Measurements from ENCODE around the gene LRRC36. TPM values are rescaled to one million over a fixed set of nuclear protein-coding genes. Genes with fewer than 3 reads are reported as not detected.

The LRRC36 gene
- total and polyA plus RNA-seq, 10 of the 15 experiments (the other 5 are each of a cell fraction or from before 2014, with no cell fraction given) = 0.45 to 2.0 (median 0.75) TPM; not detected in 1

DNA sequence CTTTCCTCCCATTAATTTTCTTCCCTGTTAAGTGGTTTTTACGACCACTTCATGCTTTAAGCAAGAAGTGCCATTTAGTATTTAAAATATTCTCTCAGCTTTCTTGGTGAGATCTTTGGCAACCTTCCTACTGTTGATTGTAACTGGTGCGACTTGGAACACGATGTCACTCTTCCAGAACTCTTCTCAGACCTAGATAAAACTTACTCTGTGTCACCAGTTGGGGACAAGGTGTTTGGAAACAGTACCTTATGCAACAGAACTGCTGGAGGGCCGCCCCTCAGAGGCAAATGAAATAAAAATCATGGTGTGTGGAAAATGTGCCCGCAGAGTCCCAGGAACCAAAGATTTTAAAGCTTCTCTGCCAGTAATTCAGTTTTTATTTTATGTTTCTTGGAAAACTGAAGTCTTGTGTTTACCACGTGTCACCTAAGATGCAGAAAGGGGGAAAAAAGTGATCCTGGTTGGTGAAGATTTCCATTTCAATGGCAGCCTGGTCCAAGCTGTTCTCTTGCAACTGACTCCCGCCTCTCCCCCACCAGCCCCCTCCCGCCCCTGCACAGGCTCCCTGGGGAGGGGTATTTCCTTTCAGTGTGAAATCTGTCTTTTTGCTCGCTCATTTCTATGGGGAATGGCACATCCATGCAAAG lies 97.1 kb downstream of the LRRC36 start:
- Histone ChIP-seq H3K4me1 (ENCODE audit: control insufficient read depth, insufficient read depth, low read length) (no peaks in the 10 kb centered on the region), H3K27ac (ENCODE audit: control insufficient read depth, insufficient read depth) (no peak overlapping the region), H3K4me3 (no peak overlapping the region), H3K9ac (ENCODE audit: control insufficient read depth, insufficient read depth, low read length) (no peak overlapping the region), H3K4me2 (ENCODE audit: control insufficient read depth, insufficient read depth) (no peak overlapping the region), H4K20me1 (ENCODE audit: control insufficient read depth, insufficient read depth) (0 out of 2 replicates have a peak, but pooled peaks cover 2% of the 10 kb centered on the region), H3K9me3 (replicated peaks; ENCODE audit: control insufficient read depth, insufficient read depth, low read length) (no peaks in the 10 kb centered on the region), H2AFZ (ENCODE audit: control insufficient read depth, low read depth, low read length) (no peak overlapping the region), H3K36me3 (ENCODE audit: control insufficient read depth in 2 of 2, insufficient read depth in 2 of 2, low read length in 1 of 2) (no peaks in the 10 kb centered on the region), H3K27me3 (replicated peaks in 1 of 2; ENCODE audit: control insufficient read depth in 2 of 2, insufficient read depth in 2 of 2, low read length in 1 of 2) (peaks cover 2 to 4% of the 10 kb centered on the region in 2 experiments; a peak in 3 of 4 replicates), H3K79me2 (ENCODE audit: control insufficient read depth, insufficient read depth, low read length) (no peaks in the 10 kb centered on the region)
- DNase-seq (ENCODE audit: low read depth, low spot score) (no peak), ATAC-seq (no peak), FAIRE-seq (no peak)
- no TSS peak for BruUV-seq (replicated peaks)
- intact Hi-C loops (cut with micrococcal nuclease; ENCODE audit: unreplicated experiment) = no loop called here
- ChIA-PET SMC1A (ENCODE audit: uncharacterized antibody, unreplicated experiment) (interaction anchor here (1.2 kb wide), 1 partner anchor 24 kb away, joined by 3 read pairs; no protein-coding TSS in a partner anchor), CTCF (interaction anchor here (1.7 to 5.6 kb wide), 2 partner anchors 22 to 44 kb away, joined by 4 to 84 read pairs; no protein-coding TSS in a partner anchor), RAD21 (ENCODE audit: unreplicated experiment) (interaction anchor here (1.2 to 1.4 kb wide), 2 partner anchors 24 to 27 kb away, joined by 3 read pairs; no protein-coding TSS in a partner anchor), POLR2A (no interaction called here)
- in situ Hi-C loops (cut with MboI) = loop anchor here (25.0 kb wide), 1 partner anchor 436 kb away; the partner anchor contains the start of gene CES4A
- 19% methylated on average over 8 of the region's 9 CpGs for whole genome bisulfite sequencing (ENCODE audit: insufficient coverage, insufficient replicate concordance, low lambda C conversion rate, missing lambda C conversion rate)
- TF ChIP-seq IKZF1 (conservative IDR thresholded peaks at IDR 0.05) = no peak
- TF ChIP-seq NR2F1 (conservative IDR thresholded peaks at IDR 0.05) = no peak
- TF ChIP-seq, protein P1, sequence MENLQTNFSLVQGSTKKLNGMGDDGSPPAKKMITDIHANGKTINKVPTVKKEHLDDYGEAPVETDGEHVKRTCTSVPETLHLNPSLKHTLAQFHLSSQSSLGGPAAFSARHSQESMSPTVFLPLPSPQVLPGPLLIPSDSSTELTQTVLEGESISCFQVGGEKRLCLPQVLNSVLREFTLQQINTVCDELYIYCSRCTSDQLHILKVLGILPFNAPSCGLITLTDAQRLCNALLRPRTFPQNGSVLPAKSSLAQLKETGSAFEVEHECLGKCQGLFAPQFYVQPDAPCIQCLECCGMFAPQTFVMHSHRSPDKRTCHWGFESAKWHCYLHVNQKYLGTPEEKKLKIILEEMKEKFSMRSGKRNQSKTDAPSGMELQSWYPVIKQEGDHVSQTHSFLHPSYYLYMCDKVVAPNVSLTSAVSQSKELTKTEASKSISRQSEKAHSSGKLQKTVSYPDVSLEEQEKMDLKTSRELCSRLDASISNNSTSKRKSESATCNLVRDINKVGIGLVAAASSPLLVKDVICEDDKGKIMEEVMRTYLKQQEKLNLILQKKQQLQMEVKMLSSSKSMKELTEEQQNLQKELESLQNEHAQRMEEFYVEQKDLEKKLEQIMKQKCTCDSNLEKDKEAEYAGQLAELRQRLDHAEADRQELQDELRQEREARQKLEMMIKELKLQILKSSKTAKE (IDR thresholded peaks at IDR 0.05; ENCODE audit: low read depth, poor library complexity, severe bottlenecking) = no peak
- no peak for TF ChIP-seq KAT2A (conservative IDR thresholded peaks at IDR 0.05; ENCODE audit: control insufficient read depth, low read depth, low read length)
- no peak for TF ChIP-seq CREM (IDR thresholded peaks at IDR 0.05; ENCODE audit: low read depth)
- no peak for TF ChIP-seq TCF3 (IDR thresholded peaks at IDR 0.05; ENCODE audit: borderline replicate concordance, insufficient read depth, low read depth, low read length)
- no peak for TF ChIP-seq RAD51 (IDR thresholded peaks at IDR 0.05)
- TF ChIP-seq EZH2 (IDR thresholded peaks at IDR 0.05; ENCODE audit: borderline replicate concordance, control insufficient read depth, low read depth, low read length) = no peak
- no peak for TF ChIP-seq SMAD5 (IDR thresholded peaks at IDR 0.05; ENCODE audit: low read depth)
- no peak for TF ChIP-seq NFYA (IDR thresholded peaks at IDR 0.05; ENCODE audit: borderline replicate concordance, low read depth, low read length)
- TF ChIP-seq NFYB (IDR thresholded peaks at IDR 0.05; ENCODE audit: insufficient read depth, low read depth, low read length) = no peak
- TF ChIP-seq FOXM1 (IDR thresholded peaks at IDR 0.05; ENCODE audit: low read depth, low read length) = no peak
- TF ChIP-seq, protein P2, sequence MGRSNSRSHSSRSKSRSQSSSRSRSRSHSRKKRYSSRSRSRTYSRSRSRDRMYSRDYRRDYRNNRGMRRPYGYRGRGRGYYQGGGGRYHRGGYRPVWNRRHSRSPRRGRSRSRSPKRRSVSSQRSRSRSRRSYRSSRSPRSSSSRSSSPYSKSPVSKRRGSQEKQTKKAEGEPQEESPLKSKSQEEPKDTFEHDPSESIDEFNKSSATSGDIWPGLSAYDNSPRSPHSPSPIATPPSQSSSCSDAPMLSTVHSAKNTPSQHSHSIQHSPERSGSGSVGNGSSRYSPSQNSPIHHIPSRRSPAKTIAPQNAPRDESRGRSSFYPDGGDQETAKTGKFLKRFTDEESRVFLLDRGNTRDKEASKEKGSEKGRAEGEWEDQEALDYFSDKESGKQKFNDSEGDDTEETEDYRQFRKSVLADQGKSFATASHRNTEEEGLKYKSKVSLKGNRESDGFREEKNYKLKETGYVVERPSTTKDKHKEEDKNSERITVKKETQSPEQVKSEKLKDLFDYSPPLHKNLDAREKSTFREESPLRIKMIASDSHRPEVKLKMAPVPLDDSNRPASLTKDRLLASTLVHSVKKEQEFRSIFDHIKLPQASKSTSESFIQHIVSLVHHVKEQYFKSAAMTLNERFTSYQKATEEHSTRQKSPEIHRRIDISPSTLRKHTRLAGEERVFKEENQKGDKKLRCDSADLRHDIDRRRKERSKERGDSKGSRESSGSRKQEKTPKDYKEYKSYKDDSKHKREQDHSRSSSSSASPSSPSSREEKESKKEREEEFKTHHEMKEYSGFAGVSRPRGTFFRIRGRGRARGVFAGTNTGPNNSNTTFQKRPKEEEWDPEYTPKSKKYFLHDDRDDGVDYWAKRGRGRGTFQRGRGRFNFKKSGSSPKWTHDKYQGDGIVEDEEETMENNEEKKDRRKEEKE (IDR thresholded peaks at IDR 0.05) = no peak
